Measurements from ENCODE around the gene SLC6A5. TPM values are rescaled to one million over a fixed set of nuclear protein-coding genes. Genes with fewer than 3 reads are reported as not detected.

The SLC6A5 gene
- total and polyA plus RNA-seq, 2 donors from 2014 or later: not detected

DNA sequence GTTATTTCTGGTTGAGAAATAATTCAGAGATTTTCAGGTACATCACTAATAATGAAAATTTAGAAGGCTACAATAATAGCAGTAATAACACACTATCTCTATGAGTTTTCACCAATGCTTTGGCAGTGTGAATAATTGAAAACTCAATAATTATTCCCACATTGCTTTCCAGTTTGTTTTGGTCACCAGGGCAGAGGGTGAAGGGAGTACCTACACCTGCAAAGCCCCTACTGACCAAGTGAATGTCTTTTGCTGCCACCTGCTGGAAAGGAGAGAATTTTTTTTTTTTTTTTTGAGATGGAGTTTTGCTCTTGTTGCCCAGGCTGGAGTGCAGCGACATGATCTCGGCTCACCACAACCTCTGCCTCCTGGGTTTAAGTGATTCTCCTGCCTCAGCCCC lies 73.2 kb downstream of the SLC6A5 start:
- Histone ChIP-seq H3K9me3 (ENCODE audit: control insufficient read depth in 2 of 3, insufficient read depth in 1 of 3, low read length in 3 of 3) (no peaks in the 10 kb centered on the region), H3K27ac (ENCODE audit: low read depth in 2 of 2, low read length in 2 of 2) (no peak overlapping the region), H3K4me1 (ENCODE audit: control insufficient read depth in 2 of 3, insufficient read depth in 2 of 3, low read depth in 1 of 3, low read length in 3 of 3) (peaks cover 0 to 6% (median 0%) of the 10 kb centered on the region in 3 donors), H3K27me3 (ENCODE audit: control insufficient read depth, insufficient read depth, low read length) (peaks cover 17% of the 10 kb centered on the region), H3K36me3 (ENCODE audit: control insufficient read depth in 2 of 3, insufficient read depth in 3 of 3, low read length in 3 of 3) (no peaks in the 10 kb centered on the region), H3K9ac (ENCODE audit: low read length in 3 of 3) (no peak overlapping the region), H3K4me3 (ENCODE audit: low read length in 3 of 3) (no peak overlapping the region)
- FAIRE-seq: no peak
- peak in 2 of 5 donors; percentile 31 to 32 for DNase-seq
- TF ChIP-seq, protein P1, sequence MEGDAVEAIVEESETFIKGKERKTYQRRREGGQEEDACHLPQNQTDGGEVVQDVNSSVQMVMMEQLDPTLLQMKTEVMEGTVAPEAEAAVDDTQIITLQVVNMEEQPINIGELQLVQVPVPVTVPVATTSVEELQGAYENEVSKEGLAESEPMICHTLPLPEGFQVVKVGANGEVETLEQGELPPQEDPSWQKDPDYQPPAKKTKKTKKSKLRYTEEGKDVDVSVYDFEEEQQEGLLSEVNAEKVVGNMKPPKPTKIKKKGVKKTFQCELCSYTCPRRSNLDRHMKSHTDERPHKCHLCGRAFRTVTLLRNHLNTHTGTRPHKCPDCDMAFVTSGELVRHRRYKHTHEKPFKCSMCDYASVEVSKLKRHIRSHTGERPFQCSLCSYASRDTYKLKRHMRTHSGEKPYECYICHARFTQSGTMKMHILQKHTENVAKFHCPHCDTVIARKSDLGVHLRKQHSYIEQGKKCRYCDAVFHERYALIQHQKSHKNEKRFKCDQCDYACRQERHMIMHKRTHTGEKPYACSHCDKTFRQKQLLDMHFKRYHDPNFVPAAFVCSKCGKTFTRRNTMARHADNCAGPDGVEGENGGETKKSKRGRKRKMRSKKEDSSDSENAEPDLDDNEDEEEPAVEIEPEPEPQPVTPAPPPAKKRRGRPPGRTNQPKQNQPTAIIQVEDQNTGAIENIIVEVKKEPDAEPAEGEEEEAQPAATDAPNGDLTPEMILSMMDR (IDR thresholded peaks at IDR 0.05; ENCODE audit: borderline replicate concordance, extremely low read depth, insufficient read depth): no peak
- intact Hi-C loops (cut with DNase I): no loop called here

DNA sequence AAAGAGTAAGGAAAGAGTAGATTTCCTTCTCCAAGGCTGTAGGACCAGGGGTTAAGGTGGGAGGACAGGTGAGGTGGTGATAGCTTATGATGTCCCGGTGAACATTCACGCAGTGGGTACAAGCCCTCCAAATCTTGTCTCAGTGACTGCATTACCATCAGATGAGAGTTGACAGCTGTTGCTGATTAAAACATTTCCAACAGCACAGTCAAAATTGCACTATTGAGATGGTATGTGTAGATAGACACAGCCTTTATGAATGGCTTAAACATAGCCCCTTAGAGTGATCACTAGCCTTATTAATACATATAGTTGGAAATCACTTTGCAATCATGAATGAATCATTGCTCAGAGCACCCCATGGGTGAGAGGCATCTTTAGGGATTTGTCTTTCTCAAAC lies 77.2 kb downstream of the SLC6A5 start:
- no peak for FAIRE-seq
- Histone ChIP-seq H3K4me1 (ENCODE audit: control insufficient read depth in 2 of 3, insufficient read depth in 2 of 3, low read depth in 1 of 3, low read length in 3 of 3) (peaks cover 0 to 1% (median 0%) of the 10 kb centered on the region in 3 donors), H3K36me3 (ENCODE audit: control insufficient read depth in 2 of 3, insufficient read depth in 3 of 3, low read length in 3 of 3) (no peaks in the 10 kb centered on the region), H3K4me3 (ENCODE audit: low read length in 3 of 3) (no peak overlapping the region), H3K27ac (ENCODE audit: low read depth in 2 of 2, low read length in 2 of 2) (no peak overlapping the region), H3K27me3 (ENCODE audit: control insufficient read depth, insufficient read depth, low read length) (peaks cover 3% of the 10 kb centered on the region), H3K9ac (ENCODE audit: low read length in 3 of 3) (no peak overlapping the region), H3K9me3 (ENCODE audit: control insufficient read depth in 2 of 3, insufficient read depth in 1 of 3, low read length in 3 of 3) (no peaks in the 10 kb centered on the region)
- no peak for DNase-seq
- intact Hi-C loops (cut with DNase I): no loop called here
- TF ChIP-seq, protein P1 (IDR thresholded peaks at IDR 0.05; ENCODE audit: borderline replicate concordance, extremely low read depth, insufficient read depth): no peak

DNA sequence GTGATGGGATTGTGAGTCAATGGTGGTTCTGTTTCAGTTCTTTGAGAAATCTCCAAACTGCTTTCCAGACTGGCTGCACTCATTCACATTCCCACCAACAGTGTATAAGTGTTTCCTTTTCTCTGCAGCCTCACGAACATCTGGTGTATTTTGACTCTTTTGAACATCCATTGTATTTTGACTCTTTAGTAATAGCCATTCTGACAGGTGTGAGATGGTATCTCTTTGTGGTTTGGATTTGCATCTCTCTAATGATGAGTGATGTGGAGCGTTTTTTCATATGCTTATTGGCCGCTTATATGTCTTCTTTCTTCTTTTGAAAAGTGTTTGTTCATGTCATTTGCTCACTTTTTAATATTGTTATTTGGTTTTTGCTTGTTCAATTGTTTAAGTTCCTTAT lies 89.4 kb downstream of the SLC6A5 start:
- H3K4me3 ChIP-seq (ENCODE audit: low read length in 3 of 3): no peak overlapping the region
- DNase-seq: no peak
- H3K36me3 ChIP-seq (ENCODE audit: control insufficient read depth in 2 of 3, insufficient read depth in 3 of 3, low read length in 3 of 3): no peaks in the 10 kb centered on the region
- H3K4me1 ChIP-seq (ENCODE audit: control insufficient read depth in 2 of 3, insufficient read depth in 2 of 3, low read depth in 1 of 3, low read length in 3 of 3): no peaks in the 10 kb centered on the region
- H3K9me3 ChIP-seq (ENCODE audit: control insufficient read depth in 2 of 3, insufficient read depth in 1 of 3, low read length in 3 of 3): no peaks in the 10 kb centered on the region
- H3K9ac ChIP-seq (ENCODE audit: low read length in 3 of 3): no peak overlapping the region
- FAIRE-seq: no peak
- no peaks in the 10 kb centered on the region for H3K27me3 ChIP-seq (ENCODE audit: control insufficient read depth, insufficient read depth, low read length)
- no peak overlapping the region for H3K27ac ChIP-seq (ENCODE audit: low read depth in 2 of 2, low read length in 2 of 2)
- intact Hi-C loops (cut with DNase I): no loop called here
- TF ChIP-seq, protein P1 (IDR thresholded peaks at IDR 0.05; ENCODE audit: borderline replicate concordance, extremely low read depth, insufficient read depth): no peak

DNA sequence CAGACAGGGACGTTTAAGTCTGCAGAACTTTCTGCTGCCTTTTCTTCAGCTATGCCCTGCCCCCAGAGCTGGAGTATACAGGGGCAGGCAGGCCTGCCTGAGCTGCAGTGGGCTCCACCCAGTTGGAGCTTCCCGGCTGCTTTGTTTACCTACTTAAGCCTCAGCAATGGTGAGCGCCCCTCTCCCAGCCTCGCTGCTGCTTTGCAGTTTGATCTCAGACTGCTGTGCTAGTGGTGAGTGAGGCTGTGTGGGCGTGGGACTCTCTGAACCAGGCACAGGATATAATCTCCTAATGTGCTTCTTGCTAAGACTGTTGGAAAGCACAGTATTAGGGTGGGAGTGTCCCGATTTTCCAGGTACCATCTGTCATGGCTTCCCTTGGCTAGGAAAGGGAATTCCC lies 108.5 kb downstream of the SLC6A5 start:
- H3K36me3 ChIP-seq (ENCODE audit: control insufficient read depth in 2 of 3, insufficient read depth in 3 of 3, low read length in 3 of 3): no peaks in the 10 kb centered on the region
- DNase-seq (no peak), FAIRE-seq (no peak)
- no peaks in the 10 kb centered on the region for H3K27me3 ChIP-seq (ENCODE audit: control insufficient read depth, insufficient read depth, low read length)
- no peak overlapping the region for H3K9ac ChIP-seq (ENCODE audit: low read length in 3 of 3)
- TF ChIP-seq, protein P1 (IDR thresholded peaks at IDR 0.05; ENCODE audit: borderline replicate concordance, extremely low read depth, insufficient read depth): no peak
- H3K27ac ChIP-seq (ENCODE audit: low read depth in 2 of 2, low read length in 2 of 2): no peak overlapping the region
- H3K4me1 ChIP-seq (ENCODE audit: control insufficient read depth in 2 of 3, insufficient read depth in 2 of 3, low read depth in 1 of 3, low read length in 3 of 3): peaks cover 0 to 2% (median 0%) of the 10 kb centered on the region in 3 donors
- no peak overlapping the region for H3K4me3 ChIP-seq (ENCODE audit: low read length in 3 of 3)
- no peaks in the 10 kb centered on the region for H3K9me3 ChIP-seq (ENCODE audit: control insufficient read depth in 2 of 3, insufficient read depth in 1 of 3, low read length in 3 of 3)
- intact Hi-C loops (cut with DNase I): no loop called here

All from kidney (tissue), 14 donors.